ENCODE measurements around the gene ZBTB20. TPM values are rescaled to one million over a fixed set of nuclear protein-coding genes. Genes with fewer than 3 reads are reported as not detected.

Gene ZBTB20
- total RNA-seq, 4 donors from 2014 or later = 46.1 to 102 (median 81.9) TPM

DNA sequence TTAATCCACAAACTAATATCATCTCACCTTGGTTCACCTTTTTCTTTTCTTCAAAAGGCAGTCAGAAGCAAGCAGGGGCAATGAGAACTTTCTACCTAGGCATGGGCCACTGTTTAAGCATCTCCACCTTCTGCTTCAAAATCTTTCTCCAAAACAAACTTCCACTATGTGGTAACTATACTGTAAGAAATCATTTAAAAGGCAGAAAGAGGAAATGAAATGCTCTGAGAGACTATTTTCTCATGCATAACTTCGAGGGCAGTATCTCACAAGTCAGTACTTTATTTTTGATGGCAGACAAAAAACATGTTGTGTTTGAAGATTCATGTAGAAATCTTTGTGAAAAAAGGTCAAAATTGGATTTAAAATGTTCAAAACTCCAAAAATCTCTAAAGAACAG is 419.7 kb downstream of the ZBTB20 start:
- DNase-seq (ENCODE audit: low spot score) = no peak
- no peak for ATAC-seq (ENCODE audit: low FRiP score)
- TF ChIP-seq, protein P1, sequence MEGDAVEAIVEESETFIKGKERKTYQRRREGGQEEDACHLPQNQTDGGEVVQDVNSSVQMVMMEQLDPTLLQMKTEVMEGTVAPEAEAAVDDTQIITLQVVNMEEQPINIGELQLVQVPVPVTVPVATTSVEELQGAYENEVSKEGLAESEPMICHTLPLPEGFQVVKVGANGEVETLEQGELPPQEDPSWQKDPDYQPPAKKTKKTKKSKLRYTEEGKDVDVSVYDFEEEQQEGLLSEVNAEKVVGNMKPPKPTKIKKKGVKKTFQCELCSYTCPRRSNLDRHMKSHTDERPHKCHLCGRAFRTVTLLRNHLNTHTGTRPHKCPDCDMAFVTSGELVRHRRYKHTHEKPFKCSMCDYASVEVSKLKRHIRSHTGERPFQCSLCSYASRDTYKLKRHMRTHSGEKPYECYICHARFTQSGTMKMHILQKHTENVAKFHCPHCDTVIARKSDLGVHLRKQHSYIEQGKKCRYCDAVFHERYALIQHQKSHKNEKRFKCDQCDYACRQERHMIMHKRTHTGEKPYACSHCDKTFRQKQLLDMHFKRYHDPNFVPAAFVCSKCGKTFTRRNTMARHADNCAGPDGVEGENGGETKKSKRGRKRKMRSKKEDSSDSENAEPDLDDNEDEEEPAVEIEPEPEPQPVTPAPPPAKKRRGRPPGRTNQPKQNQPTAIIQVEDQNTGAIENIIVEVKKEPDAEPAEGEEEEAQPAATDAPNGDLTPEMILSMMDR (IDR thresholded peaks at IDR 0.05) = no peak

DNA sequence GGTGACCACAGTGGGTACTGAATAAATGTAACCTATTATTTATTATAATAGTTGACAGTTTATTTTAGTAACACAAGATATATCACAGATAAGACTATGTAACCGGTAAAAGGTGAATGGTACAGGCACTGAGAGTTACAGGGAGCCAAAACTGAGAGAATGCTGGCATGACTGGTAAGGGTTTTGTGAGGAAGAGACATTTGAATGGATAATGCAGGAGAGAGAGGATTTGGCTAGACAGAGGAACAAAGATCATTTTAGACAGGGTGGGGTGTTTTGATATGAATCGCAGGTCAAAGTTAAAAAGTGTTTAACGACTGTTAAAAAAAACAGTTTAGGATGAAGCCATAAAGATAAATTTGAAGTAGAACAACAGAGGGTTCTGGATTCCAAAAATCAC is 421.1 kb downstream of the ZBTB20 start:
- no peak for ATAC-seq (ENCODE audit: low FRiP score)

DNA sequence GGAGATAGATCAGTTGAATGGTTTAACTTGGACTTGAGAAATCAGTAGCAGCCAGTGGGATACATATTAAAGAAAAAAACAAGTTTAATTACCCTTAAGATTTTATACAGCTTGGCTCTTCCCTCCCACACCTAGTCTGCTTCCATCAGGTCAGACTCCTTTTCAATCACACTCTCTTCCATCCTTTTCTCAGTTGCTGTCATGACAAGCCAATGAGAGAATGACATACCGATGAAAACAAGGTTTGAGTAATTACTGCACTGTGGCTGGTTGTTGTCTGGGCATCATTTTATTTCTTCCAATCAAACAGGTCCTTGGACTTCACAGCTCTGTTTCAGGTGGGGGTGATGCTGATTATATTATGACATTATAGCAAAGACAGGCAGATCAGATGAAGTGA is 424.6 kb downstream of the ZBTB20 start:
- DNase-seq (ENCODE audit: low spot score) = no peak
- TF ChIP-seq, protein P1 (IDR thresholded peaks at IDR 0.05) = no peak
- ATAC-seq (ENCODE audit: low FRiP score) = no peak

More for the DNA sequence above, 421.1 kb downstream of the ZBTB20 start:
- TF ChIP-seq, protein P1 (IDR thresholded peaks at IDR 0.05) = no peak
- no peak for DNase-seq (ENCODE audit: low spot score)

DNA sequence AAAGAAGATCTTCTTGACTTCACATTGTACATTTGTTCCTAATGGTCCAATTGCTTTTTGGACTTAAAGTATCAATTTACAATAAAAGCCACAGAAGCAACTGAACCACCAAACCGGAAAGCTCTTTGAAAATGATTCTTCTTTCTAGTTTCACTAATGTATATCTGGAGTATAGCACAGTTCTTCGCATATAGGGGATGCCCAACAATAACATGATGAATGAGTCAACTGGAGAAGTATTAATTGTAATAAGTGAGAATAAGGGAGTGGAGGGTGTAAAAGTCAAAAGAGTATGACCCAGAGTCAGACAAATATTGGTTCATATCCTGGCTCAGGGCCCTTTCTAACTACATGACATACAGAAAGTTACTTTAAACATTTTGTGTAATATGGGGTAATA is 425.2 kb downstream of the ZBTB20 start:
- no peak for DNase-seq (ENCODE audit: low spot score)
- ATAC-seq (ENCODE audit: low FRiP score) = no peak
- TF ChIP-seq, protein P1 (IDR thresholded peaks at IDR 0.05) = no peak

DNA sequence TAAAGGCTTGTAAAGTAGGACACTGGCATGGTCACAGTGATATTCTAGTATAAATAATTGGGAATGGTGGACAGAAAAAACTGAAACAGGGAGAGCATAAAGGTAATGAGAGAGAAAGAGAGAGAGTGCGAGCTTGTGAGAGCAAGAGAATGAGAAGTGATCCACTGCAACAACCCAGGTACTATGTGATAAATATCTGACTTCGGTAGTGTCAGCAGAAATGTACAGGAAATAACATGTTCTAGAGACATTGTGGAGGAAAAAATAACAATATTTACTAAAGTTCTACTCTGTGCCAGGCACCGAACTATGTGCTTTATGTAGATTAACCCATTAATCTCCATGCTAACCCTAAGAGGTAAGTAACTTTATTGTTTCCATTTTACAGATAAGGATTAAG is 425.9 kb downstream of the ZBTB20 start:
- TF ChIP-seq, protein P1 (IDR thresholded peaks at IDR 0.05) = no peak
- DNase-seq (ENCODE audit: low spot score) = no peak
- ATAC-seq (ENCODE audit: low FRiP score) = no peak

DNA sequence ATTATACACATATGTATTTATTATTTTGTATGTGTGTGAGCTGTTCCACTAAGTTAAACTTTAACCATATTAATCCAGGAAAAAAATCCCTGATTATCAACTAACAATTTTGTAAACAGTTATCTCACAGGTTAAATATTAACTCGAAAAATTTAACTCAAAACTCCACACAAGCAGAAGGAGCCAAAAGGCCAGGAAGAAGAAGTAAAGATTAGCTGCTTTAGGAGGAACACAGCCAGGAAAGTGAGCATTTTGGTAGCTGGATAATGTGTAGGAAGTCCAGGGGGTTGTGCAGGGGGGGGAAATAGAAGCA is 428.2 kb downstream of the ZBTB20 start:
- DNase-seq (ENCODE audit: low spot score) = no peak
- TF ChIP-seq, protein P1 (IDR thresholded peaks at IDR 0.05) = no peak
- ATAC-seq (ENCODE audit: low FRiP score) = no peak

DNA sequence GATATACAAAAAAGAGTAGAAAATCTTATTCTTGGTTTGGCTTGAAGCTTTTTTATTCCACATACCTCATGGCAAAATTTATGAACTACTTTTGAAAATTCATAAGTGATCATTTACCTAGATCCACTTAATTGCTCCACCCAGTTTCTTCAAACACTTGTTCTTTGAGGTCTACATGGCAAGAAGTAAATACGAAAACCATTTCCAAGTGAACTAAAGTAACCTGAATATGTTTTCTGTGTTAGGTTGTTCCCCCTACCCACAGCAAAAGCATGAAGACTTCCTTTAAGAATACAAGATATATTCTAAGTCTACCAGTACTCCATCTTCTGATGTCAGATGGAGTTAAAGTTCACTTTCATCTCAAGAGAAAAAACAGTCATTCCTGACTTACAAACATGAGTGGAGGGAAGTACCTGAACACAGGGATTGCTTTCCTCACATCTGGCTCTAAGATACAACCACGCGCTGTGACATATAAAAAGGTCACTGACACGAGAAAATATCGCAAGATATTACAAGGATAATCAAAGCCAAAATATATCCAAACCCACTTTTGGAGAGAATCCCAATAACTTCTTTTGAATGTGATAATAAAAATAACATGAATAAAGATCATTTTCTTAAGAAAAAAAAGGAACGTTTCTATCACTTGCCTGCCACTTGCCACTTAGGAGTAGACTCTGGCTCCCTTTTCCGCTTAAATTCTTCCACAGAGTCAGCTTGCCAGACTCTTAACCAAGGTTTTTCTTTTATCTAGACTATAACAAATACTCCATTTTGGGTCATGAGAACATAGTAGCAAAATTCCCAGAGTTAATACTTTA is 428.8 kb downstream of the ZBTB20 start:
- no peak for DNase-seq (ENCODE audit: low spot score)
- TF ChIP-seq, protein P1 (IDR thresholded peaks at IDR 0.05) = no peak
- ATAC-seq (ENCODE audit: low FRiP score) = no peak

Measured in omental fat pad (tissue), 4 donors.